CD4-positive, alpha-beta T cell treated with Interleukin-12 subunit alpha and Interleukin-12 subunit beta, for 1 hour (primary cell): ENCODE measurements around the gene IDI2.

Source experiments
- DNase-seq: peaks from one replicate; pipeline ENCODE4 v3.0.0-alpha.2; 2020

Gene IDI2

DNA sequence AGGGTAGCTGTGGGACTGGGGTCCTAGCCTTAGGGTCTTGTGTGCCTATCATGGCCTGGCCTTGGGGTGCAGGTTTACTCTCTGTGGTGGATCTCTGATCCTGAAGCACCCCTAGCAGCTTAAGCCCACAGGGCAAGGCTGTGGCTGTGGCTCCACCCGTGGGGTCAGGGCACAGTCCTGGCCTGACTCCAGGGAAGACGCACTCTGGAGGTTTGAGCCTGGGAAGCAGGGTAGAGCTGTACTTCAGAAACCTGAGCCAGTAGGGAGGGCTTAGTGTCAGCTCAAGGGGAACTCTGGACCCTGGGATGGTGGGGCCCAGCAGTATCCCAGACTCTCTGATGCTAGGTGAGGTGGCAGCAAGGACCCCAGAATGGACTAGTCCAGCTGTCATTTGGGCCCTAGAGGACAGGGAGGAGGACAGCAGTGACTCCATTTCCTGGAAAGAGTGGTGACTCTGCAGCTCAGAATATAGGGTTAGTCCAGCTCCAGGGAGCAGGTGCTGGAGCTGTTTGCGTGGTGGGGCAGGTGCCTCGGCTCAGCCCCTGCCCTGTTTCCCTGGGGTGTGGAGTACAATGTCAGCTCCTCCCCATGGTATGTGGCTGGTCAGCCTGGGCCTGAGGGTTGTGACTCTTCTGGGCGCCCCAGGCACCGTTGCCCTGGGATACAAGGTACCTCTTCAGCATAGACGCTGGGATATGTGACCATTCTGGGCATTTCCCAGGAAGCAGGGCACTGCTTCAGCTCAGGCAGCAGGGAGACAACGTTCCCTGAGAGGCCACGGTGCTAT is 21.6 kb downstream of the IDI2 start:
- DNase-seq = no peak

DNA sequence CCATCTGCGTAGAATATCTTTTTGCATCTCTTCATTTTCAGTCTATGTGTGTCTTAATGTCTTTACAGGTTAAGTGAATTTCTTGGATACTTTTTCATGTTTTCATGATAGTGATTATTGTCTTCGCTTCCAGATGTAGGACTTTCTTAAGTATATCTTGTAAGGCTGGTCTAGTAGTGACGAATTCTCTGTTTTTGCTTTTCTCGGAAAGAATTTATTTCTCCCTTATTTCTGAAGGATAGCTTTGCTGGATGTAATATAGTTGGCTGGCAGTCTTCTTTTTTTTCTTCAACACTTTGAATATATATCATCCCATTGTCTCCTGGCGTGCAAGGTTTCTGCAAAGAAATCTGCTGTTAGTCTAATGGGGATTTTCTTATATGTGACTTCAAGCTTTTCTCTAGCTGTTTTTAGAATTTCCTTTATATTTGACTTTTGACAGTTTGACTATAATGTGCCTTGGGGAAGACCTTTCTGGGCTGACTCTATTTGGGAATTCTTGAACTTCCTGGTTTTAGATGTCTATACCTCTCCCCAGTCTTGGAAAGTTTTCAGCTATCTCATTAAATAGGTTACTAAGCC is 23.1 kb downstream of the IDI2 start:
- DNase-seq = no peak

DNA sequence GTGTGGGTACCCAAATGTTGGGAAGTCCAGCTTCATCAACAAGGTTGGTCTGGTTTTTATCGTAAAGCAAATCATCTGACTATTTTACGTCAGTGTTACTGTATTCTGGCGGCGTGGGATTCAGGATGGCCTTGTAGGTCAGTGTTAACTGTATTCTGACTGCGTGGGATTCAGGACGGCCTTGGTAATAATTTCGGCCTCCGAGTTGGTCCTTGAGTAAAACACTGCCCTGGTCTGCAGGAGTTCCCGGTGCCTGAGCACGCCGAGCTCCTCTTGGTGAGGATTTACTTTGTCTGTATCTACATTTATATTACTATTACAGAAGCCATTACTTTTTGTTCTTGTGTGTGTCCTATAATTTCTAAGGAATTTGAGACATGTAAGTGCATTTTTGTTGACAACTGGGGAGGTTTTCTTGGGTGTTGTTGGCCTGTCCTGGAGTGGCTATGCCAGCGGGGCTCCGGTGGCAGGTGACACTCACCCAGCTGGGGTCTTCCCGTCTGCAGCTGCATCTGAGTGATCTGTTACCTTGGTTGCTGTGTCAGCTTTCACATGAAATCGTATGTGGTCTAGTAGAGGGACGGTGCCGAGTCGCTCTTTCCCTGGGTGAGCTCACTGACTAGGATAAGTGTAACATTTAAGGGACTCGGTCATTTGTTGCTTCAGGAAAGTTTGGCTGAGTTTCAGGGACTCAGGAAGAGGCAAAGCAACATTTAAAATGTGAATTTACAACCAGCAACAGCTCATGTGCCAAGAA is 28.2 kb downstream of the IDI2 start:
- DNase-seq = no peak

DNA sequence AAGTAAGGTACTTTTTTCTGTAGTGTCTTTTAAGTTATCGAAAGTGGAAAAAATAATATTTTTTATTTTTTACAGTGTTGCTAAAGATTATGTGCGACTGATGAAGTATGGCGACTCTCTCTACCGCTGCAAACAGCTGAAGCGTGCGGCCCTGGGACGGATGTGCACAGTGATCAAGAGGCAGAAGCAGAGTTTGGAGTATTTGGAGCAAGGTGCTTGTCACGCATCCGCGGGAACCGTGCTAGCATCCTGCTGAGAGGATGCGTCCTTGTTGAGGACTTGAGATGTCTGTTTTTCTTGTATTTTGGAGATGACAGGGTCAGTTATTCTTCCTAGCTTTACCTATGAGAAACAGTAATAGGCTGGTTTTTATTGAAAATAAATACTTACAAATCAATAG is 29.6 kb downstream of the IDI2 start:
- no peak for DNase-seq

DNA sequence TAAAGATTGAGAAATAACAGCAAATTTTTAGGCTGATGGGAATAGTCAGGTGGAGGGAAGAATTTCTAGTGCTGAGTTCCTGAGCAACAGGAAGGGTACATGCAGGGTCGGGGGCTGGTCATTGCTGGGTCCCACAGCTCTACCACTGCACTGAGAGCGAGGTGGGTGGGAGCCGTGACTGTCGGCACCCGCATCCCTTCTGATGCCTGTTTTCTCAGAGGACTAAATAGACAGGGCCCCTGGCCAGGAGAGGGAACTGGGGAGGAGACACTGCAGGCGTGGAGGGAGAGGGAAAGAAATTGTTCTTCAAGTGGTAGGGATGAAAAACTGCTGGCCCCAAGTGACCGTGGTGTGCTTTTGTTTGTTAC is 30.1 kb downstream of the IDI2 start:
- DNase-seq = no peak

DNA sequence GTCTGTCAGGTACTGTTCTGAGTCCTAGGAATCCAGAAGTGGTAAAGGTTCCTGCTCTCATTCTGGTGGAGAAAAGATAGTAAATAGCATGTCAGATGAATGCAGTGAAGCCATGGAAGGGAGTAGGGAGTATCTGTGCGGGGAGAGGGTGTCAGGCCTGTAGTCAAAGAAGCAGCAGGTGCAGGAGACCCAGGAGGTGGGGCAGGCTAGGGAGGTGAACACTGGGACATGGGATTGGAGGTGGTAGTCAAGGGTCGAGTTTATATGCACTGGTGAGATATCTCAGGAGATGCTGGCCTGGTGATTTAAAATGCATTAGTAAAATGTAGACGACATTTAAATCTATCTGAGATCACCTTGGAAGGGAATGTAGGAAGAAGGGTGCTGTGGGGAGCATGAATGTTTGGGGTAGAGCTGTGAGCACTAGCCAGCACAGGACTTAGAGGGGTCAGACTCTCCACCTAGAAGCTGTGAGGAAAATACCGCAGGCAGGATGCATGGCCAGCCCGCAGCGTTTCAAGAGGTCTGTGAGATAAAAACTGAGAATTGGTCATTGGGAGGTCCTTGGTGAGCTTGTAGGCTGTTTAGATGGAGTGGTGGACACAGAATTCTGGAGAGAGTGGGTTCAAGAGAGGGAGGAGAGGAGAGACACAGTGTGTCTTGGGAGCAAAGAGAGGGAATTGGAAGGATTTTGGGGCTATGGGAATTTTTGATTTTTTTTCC is 30.7 kb downstream of the IDI2 start:
- DNase-seq = no peak

DNA sequence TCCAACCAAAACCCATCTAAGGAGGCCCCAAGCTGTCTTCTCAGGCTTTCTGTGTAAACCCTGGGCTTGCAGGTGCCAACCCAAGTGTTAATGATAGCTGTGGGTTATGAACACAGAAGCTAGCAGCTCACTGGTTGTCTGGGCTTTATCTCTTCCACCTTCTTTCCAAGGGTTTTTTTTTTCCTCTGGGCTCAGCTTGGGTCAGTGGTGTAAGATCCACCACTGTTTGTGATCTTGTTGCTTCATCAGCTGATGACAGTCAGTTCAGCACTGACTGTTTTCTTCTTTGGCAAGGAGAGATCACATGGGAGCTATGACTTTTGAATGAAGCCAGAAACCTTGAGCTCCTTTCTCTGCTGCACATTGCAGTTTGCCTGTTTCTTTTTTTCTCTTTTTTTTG is 32.8 kb downstream of the IDI2 start:
- DNase-seq = no peak

DNA sequence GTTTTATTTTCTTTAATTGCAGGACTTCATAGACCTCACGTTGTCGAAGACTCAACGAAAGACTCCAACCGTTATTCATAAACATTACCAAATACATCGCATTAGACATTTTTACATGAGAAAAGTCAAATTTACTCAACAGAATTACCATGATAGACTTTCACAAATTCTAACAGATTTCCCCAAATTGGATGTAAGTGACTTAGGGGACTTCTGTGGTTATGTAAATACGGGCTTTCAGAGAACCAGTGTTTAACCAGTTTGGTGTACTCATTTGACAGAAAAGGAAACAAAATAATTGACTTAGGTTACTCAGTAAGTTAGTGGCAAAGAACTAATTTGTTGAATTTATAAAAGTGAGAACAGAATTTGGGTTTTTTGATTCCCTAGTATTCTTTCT is 33.2 kb downstream of the IDI2 start:
- no peak for DNase-seq

DNA sequence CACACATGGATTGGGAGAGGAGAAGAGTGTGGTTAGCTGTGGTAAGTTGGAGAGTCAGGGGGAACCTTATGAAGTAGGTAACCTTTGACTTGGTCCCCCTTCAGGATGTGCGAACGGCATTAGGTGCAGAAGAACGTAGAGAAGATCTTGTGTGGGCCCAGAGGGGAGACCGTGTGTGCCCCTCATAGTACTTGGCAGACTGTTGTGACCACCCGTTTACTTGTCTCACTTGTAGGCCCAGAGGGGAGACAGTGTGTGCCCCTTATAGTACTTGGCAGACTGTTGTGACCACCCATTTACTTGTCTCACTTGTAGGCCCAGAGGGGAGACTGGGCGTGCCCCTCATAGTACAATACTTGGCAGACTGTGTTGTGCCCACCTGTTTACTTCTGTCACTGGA is 34.9 kb downstream of the IDI2 start:
- DNase-seq = no peak

DNA sequence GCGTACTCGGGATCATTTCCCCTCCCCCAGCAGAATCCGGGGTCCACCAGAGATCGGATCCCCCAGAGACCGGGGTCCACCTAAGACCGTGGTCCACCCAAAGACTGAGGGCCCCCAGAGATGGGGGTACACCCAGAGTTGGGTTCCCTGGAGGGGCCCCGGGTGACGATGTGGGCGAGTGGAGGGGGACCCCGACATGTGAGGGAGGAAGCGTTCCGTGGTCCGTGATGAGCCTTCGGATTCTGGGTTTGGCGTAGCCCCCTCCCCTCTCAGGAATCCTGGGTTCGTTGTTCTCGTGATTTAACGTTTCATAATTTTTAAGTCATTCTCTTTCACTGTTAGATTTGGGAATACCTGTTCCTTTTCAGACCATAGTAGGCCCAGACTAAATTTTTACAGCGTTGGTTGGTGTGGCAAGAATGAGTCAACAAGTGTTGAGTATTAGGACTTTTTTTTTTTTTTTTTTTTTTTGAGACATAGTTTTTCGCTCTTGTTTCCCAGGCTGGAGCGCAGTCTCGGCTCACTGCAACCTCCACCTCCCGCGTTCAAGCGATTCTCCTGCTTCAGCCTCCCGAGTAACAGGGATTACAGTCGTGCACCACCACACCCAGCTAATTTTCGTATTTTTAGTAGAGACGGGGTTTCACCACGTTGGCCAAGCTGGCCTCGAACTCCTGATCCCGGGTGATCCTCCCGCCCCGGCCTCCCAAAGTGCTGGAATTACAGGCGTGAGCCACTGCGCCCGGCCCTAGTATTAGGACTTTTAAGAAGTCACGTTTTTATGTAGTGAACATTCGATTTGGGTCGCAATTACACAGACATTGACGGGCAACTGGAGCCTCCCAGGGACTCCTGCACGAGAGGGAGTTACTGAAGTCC is 36.8 kb downstream of the IDI2 start:
- DNase-seq = no peak

DNA sequence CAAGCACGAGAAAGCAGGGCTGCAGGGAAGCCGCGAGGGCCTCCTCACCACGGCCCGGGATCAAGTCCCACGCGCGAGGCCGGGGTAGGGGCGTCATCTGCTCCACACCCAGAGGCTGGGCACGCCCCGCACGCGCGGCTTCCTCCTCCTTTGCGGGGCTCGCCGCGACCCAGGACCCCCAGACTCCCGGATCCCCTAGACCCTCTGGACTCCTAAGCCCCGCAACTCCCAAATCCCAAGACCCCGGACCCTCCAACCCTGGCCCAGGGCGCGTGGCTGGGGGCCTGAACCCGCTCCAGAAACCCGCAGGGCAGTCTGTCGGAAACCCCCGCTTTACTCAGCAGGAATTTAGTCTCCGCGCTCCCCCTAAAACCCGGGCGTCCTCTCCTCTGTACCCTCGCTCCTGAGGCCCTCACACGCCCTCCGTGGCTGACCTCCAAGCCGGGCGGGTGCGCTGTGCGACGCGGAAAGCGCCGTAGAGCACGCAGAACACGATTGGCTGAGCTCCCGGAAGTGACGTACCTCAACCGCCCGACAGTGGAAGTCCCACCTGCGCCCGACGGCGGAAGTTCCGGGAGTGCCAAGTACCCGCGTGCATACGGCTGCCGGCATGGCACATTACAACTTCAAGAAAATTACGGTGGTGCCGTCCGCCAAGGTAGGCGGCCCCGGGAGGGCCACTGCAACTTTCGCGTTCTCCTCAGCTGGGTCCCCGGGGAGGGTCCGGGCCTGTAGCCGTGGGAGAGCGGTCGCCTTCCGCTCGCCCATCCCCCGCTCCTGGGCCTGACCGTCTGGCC is 37.6 kb downstream of the IDI2 start, which contains the start of gene GTPBP4:
Gene GTPBP4 (plus strand): TSS at position 565 of the 797 bp plus-strand sequence. CDS start 46 bp downstream, at position 611.
- DNase-seq = peak; percentile 97

DNA sequence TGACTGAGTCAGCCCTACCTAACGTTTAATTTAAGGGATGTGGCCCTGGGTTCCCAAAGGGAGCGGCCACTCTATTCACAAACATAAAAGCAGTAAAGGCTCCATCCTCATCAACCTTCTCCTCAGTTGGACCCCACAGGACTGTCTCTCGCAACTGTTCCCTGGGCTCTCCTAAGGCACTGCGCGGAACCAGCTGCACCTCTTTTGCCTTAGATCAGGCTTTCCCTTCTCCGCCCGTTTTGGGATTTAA is 38.1 kb downstream of the IDI2 start:
- no peak for DNase-seq

DNA sequence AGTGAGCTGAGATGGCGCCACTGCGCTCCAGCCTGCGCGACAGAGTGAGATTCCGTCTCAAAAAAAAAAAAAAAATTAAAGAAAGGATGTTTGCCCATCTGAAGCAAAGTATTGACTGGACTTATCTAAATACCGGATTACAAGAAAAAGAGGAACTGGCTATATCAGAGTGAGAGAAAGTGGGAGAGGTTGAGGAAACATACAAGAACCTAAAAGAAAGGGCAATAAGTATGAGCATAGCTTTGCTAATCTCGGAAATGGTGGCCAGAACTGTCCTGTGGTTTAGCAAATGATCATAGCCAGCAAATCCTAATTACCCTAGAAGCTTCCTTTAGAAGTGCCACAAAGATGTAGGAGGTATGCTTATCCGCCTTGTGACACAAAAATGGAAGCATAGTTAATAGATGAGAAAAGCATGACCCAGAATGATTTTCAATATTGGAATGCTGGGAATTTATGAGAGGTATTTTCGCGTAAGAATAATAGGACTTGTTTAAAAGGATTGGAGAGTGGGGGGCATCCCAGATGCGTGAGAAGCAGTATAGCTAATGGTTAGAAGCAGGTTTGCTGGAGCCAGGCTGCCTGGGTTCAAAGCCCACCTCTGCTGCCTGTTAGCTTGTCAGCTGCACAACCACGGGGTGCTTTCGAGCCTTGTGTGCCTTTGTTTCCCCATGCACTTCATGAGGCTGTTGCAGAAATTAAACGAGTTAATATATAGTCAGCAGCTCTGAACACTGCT is 38.6 kb downstream of the IDI2 start:
- no peak for DNase-seq

DNA sequence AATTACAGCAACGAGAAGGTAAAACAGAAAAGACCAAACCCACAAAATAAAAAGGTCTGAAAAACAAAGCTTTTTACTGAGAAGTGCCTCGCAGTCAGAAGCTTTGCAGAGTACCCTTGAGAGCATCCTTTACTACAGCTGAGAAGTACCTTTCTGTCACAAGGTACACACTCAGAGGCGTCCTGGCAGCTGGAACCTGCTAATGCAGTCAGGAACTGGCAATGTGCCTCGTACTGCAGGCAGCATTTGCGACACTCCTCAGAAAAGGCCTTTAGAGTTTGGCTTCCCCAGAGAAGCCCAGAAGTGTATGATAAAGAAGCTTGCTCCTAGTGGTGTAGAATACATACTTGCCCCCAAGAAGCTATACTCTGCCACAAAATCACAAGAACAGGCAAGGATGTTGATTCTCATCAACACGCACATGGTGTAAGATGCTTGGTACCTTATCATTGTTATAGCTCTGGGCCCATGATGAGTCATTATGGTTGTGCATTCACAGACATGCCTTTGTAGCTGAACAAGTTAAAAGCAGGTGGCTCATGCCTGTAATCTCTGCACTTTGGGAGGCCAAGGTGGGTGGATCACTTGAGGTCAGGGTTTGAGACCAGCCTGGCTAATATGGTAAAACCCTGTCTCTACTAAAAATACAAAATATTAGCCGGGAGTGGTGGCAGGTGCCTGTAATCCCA is 39.4 kb downstream of the IDI2 start:
- DNase-seq = no peak

DNA sequence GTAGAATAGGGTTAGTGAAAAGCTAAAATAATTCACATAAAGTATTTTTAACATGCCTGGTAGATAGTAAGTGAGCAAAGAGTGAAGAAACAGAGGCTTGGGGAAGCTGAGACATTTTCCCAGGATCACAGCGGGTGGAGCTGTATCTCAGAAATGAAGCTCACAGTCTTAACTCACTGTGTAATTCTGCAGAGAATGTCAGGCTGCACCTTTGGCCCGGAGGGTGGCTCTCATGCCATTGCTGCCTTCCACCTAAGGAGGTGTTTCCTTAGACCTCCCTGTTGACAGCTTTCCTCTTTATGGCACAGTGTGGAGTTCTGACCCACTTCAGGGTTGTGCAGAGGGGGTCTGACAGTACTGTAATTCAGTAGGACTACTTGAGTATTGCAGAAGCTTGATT is 40.3 kb downstream of the IDI2 start:
- DNase-seq = no peak

DNA sequence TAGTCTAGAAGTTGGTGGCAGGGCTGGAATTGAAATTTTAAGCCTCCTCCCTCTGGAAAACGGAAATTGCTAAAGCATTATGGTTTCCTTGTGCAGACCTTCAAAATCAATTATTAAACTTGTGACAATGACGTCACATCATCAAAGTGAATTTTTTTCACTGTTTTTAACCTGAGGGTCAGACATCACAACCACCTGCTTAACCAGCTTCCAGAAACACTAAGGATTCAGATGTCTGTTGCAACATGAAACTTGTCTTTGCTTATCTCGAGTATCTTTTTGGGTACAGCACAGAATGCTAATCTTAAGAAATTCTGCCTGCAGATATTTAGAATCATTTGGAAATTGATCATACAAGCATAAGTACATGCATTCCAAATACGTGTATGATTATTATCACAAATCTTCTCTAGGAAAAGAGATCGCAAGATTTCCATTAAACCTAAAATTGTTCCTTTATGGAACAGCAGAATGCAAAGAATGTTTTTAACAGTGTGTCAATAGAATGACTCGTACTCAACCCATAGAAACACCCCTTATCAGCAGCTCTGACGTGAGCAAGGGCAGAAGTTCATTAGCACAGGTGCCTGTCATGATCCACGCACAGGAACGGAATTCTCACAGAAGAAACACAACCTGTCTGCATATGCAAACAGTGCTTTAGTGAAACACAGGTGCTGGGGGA is 41.5 kb downstream of the IDI2 start:
- DNase-seq = no peak

DNA sequence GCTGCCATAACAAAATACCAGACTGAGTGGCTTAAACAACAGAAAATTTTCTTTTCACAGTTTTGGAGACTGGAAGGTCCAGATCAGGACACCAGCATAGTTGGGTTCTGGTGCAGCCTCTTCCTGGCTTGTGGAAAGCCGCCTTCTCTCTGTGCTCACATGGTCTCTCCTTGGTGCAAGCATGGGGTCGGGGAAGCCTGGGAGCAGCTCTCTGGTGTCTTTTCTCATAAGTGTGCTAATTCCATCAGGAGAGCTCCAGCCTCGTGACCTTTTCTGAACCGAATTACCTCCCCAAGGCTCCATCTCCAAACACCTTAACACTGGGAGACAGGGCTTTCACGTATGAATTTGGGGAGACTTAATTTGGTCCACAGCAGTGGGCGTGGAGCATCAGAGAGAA is 42.3 kb downstream of the IDI2 start:
- no peak for DNase-seq

DNA sequence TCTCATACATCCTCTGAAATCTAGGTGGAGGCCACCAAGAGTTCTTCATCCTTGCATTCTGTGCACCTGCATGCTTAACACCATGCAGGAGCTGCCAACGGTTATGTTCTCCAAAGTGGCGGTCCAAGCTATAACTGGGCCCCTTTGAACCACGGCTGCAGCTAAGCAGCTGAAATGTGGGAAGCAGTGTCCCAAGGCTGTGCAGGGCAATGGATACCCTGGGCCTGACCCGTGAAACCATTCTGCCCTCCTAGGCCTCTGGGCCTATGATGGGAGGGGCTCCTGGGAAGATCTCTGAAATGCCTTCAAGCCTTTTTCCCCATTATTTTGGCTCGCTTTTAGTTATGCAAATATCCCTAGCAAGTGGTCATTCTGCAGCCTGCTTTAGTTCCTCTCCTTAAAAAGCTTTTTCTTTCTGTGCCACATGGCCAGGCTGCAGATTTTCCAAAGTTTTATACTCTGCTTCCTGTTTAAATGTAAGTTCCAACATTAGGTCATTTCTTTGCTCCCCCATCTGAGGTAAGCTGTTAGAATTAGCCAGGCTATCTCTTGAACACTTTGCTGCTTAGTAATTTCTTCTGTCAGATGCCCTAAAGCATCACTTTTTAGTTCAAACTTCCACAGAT is 45.1 kb downstream of the IDI2 start:
- no peak for DNase-seq

DNA sequence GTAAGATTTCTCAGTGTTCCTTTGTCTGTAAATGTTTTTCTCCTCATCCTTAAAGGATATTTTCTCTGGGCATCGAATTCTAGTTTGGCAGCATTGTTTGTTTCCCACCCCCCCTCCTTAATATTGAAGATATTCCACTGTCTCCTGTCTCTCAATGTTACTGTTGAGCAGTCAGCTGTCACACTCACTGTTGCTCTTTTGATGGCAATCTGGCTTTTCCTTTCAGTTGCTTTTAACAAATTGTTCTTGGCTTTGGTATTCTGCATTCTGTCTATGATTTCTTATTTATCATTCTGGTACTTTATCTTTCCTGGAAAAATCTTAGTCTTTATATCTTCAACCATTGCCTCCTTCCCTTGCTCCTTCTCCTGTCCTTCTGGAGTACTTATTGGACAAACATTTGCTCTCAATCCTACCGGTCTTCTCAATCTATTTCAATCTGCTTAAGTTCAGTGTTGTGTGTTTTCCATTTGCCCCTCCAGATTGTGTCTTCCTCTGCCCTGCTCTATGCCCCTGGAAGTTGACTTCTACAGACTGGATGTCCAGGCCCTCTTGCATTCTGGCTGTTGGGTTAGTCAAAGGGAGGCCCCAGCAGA is 46.7 kb downstream of the IDI2 start:
- no peak for DNase-seq
